ENCODE measurements around the gene TTC38.

Gene TTC38

GRCh38 chr22:46237453-46238124, 30.2 kb upstream of the TTC38 start:
- TF ChIP-seq, protein P1, sequence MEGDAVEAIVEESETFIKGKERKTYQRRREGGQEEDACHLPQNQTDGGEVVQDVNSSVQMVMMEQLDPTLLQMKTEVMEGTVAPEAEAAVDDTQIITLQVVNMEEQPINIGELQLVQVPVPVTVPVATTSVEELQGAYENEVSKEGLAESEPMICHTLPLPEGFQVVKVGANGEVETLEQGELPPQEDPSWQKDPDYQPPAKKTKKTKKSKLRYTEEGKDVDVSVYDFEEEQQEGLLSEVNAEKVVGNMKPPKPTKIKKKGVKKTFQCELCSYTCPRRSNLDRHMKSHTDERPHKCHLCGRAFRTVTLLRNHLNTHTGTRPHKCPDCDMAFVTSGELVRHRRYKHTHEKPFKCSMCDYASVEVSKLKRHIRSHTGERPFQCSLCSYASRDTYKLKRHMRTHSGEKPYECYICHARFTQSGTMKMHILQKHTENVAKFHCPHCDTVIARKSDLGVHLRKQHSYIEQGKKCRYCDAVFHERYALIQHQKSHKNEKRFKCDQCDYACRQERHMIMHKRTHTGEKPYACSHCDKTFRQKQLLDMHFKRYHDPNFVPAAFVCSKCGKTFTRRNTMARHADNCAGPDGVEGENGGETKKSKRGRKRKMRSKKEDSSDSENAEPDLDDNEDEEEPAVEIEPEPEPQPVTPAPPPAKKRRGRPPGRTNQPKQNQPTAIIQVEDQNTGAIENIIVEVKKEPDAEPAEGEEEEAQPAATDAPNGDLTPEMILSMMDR (IDR thresholded peaks at IDR 0.05; ENCODE audit: insufficient read depth, low read length, poor library complexity, severe bottlenecking) = no peak
- Histone ChIP-seq H3K36me3 (ENCODE audit: control insufficient read depth, insufficient read depth, low read length) (peaks cover 3% of the 10 kb centered on the region), H3K27me3 (replicated peaks; ENCODE audit: control insufficient read depth, insufficient read depth, low read length) (no peaks in the 10 kb centered on the region), H3K4me3 (replicated peaks; ENCODE audit: low read depth, low read length) (no peak overlapping the region)
- no peak for DNase-seq (ENCODE audit: extremely low read depth, insufficient read length)

- H3K4me3 ChIP-seq (replicated peaks; ENCODE audit: low read depth, low read length) = no peak overlapping the region
- no peak for DNase-seq (ENCODE audit: extremely low read depth, insufficient read length)
- TF ChIP-seq, protein P1 (IDR thresholded peaks at IDR 0.05; ENCODE audit: insufficient read depth, low read length, poor library complexity, severe bottlenecking) = no peak
- H3K36me3 ChIP-seq (ENCODE audit: control insufficient read depth, insufficient read depth, low read length) = peaks cover 3% of the 10 kb centered on the region
- no peaks in the 10 kb centered on the region for H3K27me3 ChIP-seq (replicated peaks; ENCODE audit: control insufficient read depth, insufficient read depth, low read length)
These were observed 29.3 kb upstream of the TTC38 start for GRCh38 chr22:46238541-46238940.

DNA sequence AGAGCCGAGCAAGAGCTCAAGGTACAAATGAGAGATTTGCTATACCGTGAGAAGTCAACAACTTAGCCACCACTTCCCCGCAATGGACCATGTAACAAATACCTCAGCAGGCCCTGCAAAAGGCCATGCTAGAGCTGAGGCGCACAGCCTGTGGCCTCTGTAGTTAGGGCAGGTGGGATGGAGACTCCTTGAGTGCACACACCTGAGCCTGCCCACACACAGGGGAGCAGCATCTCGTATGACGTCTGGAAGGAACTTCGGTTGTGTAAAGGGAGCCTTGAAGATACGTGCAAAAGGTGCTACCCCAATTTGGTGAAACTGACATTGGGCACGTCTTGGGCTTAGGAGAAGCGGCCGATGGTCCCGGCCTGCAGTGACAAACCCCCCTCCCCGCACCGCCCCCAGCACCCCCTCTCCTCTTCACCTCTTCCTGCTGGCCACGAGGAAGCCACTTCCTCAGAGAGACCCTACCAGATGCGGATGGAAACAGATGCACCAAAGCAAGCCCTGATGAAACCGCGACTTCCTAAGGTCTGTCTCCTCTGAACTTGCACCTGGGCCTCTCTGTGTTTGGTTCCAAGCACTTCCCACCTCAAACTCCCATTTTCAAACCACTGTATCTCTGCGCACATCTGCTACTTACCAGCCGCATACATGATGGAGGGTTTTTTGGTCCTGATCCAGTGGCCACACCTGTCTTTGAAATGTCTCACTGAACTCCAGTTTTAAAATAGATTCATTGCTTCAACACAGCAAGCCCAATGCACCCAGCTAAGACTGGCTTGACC, 28.4 kb upstream of the TTC38 start:
- H3K36me3 ChIP-seq (ENCODE audit: control insufficient read depth, insufficient read depth, low read length) = peaks cover 3% of the 10 kb centered on the region
- H3K4me3 ChIP-seq (replicated peaks; ENCODE audit: low read depth, low read length) = no peak overlapping the region
- H3K27me3 ChIP-seq (replicated peaks; ENCODE audit: control insufficient read depth, insufficient read depth, low read length) = no peaks in the 10 kb centered on the region
- DNase-seq (ENCODE audit: extremely low read depth, insufficient read length) = no peak
- TF ChIP-seq, protein P1 (IDR thresholded peaks at IDR 0.05; ENCODE audit: insufficient read depth, low read length, poor library complexity, severe bottlenecking) = no peak

GRCh38 chr22:46240073-46240472, 27.7 kb upstream of the TTC38 start:
- TF ChIP-seq, protein P1 (IDR thresholded peaks at IDR 0.05; ENCODE audit: insufficient read depth, low read length, poor library complexity, severe bottlenecking) = no peak
- DNase-seq (ENCODE audit: extremely low read depth, insufficient read length) = no peak
- no peak overlapping the region for H3K4me3 ChIP-seq (replicated peaks; ENCODE audit: low read depth, low read length)

DNA sequence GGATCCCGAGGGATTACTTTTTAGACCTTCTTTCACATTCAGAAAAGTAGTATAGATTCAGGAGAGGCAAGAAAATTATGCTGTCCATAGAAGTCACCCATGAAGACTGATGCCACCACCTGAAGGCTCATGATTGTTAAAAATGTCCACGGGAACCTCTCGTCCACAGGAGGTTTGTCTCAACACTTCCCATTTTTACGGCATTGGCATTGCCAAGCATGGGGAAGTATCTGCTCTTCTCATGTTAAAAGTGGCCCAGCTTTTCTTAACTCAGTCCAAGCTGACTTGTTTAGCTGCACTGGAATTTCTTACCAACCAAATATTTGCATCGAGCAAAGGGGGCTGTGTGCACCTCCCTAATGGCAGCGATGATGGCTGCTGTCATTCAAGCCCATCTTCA, 27.3 kb upstream of the TTC38 start:
- Histone ChIP-seq H3K36me3 (ENCODE audit: control insufficient read depth, insufficient read depth, low read length) (peaks cover 3% of the 10 kb centered on the region), H3K27me3 (replicated peaks; ENCODE audit: control insufficient read depth, insufficient read depth, low read length) (no peaks in the 10 kb centered on the region), H3K4me3 (replicated peaks; ENCODE audit: low read depth, low read length) (no peak overlapping the region)

More at GRCh38 chr22:46240073-46240472, 27.7 kb upstream of the TTC38 start:
- Histone ChIP-seq H3K36me3 (ENCODE audit: control insufficient read depth, insufficient read depth, low read length) (peaks cover 5% of the 10 kb centered on the region), H3K27me3 (replicated peaks; ENCODE audit: control insufficient read depth, insufficient read depth, low read length) (no peaks in the 10 kb centered on the region)

More for the DNA sequence above, 27.3 kb upstream of the TTC38 start:
- no peak for DNase-seq (ENCODE audit: extremely low read depth, insufficient read length)
- TF ChIP-seq, protein P1 (IDR thresholded peaks at IDR 0.05; ENCODE audit: insufficient read depth, low read length, poor library complexity, severe bottlenecking) = no peak

Measured in GM06990 (cell line).